T1000 (cell line): ENCODE measurements around the gene BRPF1.

Experiments
- DNase-seq: peaks from one replicate; lab custom pipeline; 2025; ENCODE audit warnings: mixed read lengths; lab: John Stamatoyannopoulos, UW

Gene BRPF1

DNA sequence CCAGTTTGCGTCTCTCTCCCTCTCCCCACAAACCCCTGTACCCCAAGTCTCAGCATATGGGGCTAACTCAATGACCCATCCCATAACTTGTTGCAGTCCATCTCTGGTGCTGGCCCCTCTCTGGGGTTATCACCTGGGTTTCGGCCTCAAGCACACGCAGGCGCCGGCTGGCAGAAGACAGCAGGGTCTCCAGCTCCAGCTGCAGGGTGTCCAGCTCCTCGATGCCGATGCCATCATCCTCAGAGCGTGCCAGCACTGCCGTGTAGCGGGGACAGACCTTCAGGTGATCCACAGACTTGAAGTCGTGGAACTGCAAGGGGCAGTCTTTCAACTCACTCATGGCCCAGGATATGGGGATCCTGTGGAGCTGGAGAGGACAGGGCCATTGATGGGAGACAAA is 59.6 kb downstream of the BRPF1 start:
- no peak for DNase-seq

DNA sequence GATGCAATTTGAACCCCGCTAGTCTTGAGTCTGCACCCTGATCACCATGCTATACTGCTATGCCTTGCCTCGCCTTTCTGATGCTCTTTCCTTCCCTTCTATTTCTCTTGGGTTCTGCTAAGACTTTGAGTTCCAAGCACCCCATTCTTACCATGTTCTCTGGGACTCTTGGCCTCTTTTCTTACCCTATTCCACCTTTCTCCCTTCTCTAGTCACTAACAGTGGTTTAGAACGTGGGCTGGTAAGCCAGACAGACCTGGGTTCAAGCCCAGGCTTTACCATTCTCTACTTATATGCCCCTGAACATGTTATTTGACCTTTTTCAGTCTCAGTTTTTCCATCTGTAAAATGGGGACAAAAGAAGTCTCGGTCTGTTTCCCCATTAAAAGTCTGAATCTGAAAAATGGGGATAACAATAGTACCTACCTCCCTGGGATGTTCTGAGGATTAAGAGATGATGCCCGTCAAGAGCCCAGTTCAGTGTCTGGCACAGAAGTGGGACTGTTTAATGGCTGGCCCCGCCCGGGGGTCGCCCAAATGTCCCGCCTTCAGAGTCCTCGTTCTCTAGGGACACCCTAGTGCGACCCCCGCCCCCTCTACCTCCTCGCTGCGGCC is 60.4 kb downstream of the BRPF1 start:
- no peak for DNase-seq

DNA sequence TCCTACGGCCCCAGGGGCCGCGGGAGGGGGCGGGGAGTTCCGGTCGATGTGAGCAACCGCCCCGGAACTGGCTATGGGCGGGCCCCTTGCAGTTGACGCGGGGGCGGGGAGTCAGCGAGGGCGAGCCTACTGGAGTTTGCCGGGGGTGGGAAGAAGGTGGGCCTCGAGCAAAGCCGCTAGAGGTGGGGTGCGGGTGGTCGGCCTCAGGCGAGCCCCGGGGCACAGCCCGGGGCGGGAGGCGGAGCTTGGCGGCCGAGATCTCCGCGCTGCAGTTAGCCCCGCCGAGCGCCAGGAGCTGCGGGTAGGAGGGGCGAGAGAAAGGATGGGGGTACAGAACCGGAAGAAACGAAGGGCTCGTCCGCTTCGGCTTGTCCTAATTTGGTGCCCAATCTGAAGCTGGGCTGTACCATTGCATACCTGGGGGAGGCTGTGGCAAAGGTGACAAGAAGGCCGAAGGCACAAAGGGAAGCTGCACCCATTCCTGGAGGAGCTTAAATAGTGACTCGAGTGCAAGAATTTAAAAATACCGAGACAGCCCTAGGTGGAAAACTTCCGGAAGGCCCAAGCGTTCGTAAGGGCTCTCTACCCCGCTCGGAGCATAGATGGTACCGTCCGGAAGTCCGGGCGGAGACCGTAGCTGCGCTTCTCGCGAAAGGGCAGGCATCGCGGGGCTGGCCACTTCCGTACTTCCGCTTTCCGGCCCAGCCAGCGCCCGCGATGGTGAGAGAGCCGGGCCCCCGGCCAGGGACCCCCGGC is 61.0 kb downstream of the BRPF1 start, which contains the start of the genes ARPC4 and TADA3:
ARPC4 (plus strand) TSS at position 678 of the 756 bp plus-strand sequence; CDS start at position 718, 40 bp downstream.
TADA3 (minus strand) TSS at position 69 of the 756 bp plus-strand sequence. CDS start 1,007 bp downstream, outside the sequence.
- peak; percentile 95 for DNase-seq

- DNase-seq = no peak
Observed at GRCh38 chr3:9793161-9793781, 61.7 kb downstream of the BRPF1 start.

- no peak for DNase-seq
Observed at GRCh38 chr3:9794400-9794799, 62.9 kb downstream of the BRPF1 start.

DNA sequence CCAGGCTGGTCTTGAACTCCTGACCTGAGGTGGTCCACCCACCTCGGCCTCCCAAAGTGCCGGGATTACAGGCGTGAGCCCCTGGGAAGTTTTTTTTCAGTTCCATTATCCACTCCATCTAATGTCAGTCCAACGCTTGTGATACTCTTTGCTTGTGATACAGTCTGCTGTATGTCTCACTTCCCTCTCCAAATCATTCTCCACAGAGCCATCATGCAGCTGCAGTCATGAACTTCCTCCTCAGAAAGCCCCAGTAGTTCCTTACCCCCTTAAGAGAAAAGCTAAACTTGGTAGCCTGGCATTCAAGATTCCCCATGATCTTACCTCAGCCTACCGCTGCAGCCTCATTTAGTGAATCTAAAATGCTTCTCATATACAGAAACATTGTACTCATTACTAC is 63.7 kb downstream of the BRPF1 start:
- no peak for DNase-seq

- no peak for DNase-seq
Observed at GRCh38 chr3:9797196-9797945, 65.8 kb downstream of the BRPF1 start.
